Left hindlimb (tissue), 1 donor: Measurements from ENCODE around the gene PAM.
"Not testable (repeated sequence)": the region's sequence is repeated elsewhere in the genome, so short reads cannot be mapped to it uniquely, and the experiment has no call there.

ENCODE experiments used
- DNase-seq: peaks from one replicate; pipeline ENCODE4 v3.0.0-alpha.2; 2018

Gene PAM

GRCh38 chr5:102754767-102755431 lies at the start of gene PAM:
TSS of gene PAM (plus strand) at chr5:102755305. CDS start at chr5:102866196, 110,891 bp downstream.
- DNase-seq: peak; percentile 84

- DNase-seq: no peak
Measured at GRCh38 chr5:102711525-102712385, 43.4 kb upstream of the PAM start.

GRCh38 chr5:102713278-102713677 lies 41.8 kb upstream of the PAM start:
- DNase-seq: no peak

GRCh38 chr5:102713682-102714231 lies 41.3 kb upstream of the PAM start:
- DNase-seq: no peak

- DNase-seq: no peak
Measured at GRCh38 chr5:102715082-102715807, 39.9 kb upstream of the PAM start.

- no peak for DNase-seq
Measured at GRCh38 chr5:102716017-102716416, 39.1 kb upstream of the PAM start.

- DNase-seq: no peak
Measured at GRCh38 chr5:102718819-102719218, 36.3 kb upstream of the PAM start.

GRCh38 chr5:102719886-102720285 lies 35.2 kb upstream of the PAM start:
- no peak for DNase-seq

GRCh38 chr5:102720969-102721368 lies 34.1 kb upstream of the PAM start:
- DNase-seq: no peak

- no peak for DNase-seq
Measured at GRCh38 chr5:102722931-102723330, 32.2 kb upstream of the PAM start.

- no peak for DNase-seq
Measured at GRCh38 chr5:102731693-102732092, 23.4 kb upstream of the PAM start.

- DNase-seq: no peak
Measured at GRCh38 chr5:102733534-102733933, 21.6 kb upstream of the PAM start.

- no peak for DNase-seq
Measured at GRCh38 chr5:102737161-102737560, 17.9 kb upstream of the PAM start.

- DNase-seq: no peak
Measured at GRCh38 chr5:102737805-102738469, 17.2 kb upstream of the PAM start.

- DNase-seq: no peak
Measured at GRCh38 chr5:102740515-102740914, 14.6 kb upstream of the PAM start.

- no peak for DNase-seq
Measured at GRCh38 chr5:102742215-102742614, 12.9 kb upstream of the PAM start.

GRCh38 chr5:102743900-102744299 lies 11.2 kb upstream of the PAM start:
- DNase-seq: no peak

GRCh38 chr5:102747386-102748166 lies 7.5 kb upstream of the PAM start:
- DNase-seq: no peak

GRCh38 chr5:102749416-102750030 lies 5.6 kb upstream of the PAM start:
- no peak for DNase-seq

GRCh38 chr5:102750151-102750834 lies 4.8 kb upstream of the PAM start:
- no peak for DNase-seq

- DNase-seq: not testable (repeated sequence)
Measured at GRCh38 chr5:102751903-102752376, 3.2 kb upstream of the PAM start.
